Measurements from ENCODE around the gene ESAM.

GRCh38 chr11:124811399-124812125, 49.5 kb upstream of the ESAM start:
- TF ChIP-seq EZH2 (IDR thresholded peaks at IDR 0.05; ENCODE audit: low read length, unreplicated experiment) (no peak), CTCF (conservative IDR thresholded peaks at IDR 0.05; ENCODE audit: low read depth, low read length) (no peak), EZH2phosphoT487 (IDR thresholded peaks at IDR 0.05; ENCODE audit: borderline replicate concordance, low read length) (no peak)

Data from PC-3 (cell line).